Uterus (tissue), 4 donors: ENCODE data around the gene OR2L8. TPM values are rescaled to one million over a fixed set of nuclear protein-coding genes. Genes with fewer than 3 reads are reported as not detected.

Experiments
- DNase-seq, 2 donors: peaks; one replicate each; pipeline ENCODE4 v3.0.0-alpha.2; 2019 to 2020
- H3K27ac ChIP-seq, 2 donors: fragments of 200-600 bp; sonication (generic); 1 replicate in 1 of 2; 2 replicates in 1 of 2; pipeline ENCODE4 v1.5.1; 2016 to 2018
- H3K27me3 ChIP-seq, 2 donors: fragments of 200-600 bp; sonication (generic); one replicate each; pipeline ENCODE4 v1.5.1; 2018 to 2019; ENCODE audit warnings: control low read depth in 1 of 2
- H3K36me3 ChIP-seq, 2 donors: fragments of 200-600 bp; sonication (generic); one replicate each; pipeline ENCODE4 v1.5.1; 2019; ENCODE audit warnings: control low read depth in 1 of 2
- H3K4me1 ChIP-seq, 2 donors: fragments of 200-600 bp; sonication (generic); one replicate each; pipeline ENCODE4 v1.5.1; 2018 to 2019; ENCODE audit warnings: control low read depth in 1 of 2
- H3K4me3 ChIP-seq, 2 donors: fragments of 200-600 bp; sonication (generic); 1 replicate in 1 of 2; 2 replicates in 1 of 2; pipeline ENCODE4 v1.5.1; 2018 to 2019; ENCODE audit warnings: mild to moderate bottlenecking in 1 of 2
- H3K9me3 ChIP-seq, 2 donors: fragments of 200-600 bp; sonication (generic); one replicate each; pipeline ENCODE4 v1.5.1; 2019; ENCODE audit warnings: control low read depth in 1 of 2
- CTCF ChIP-seq, 4 experiments: fragments of 200-600 bp in 2 of 4; fragments of 450-650 bp in 2 of 4; sonication (generic) in 2 of 4; IDR thresholded peaks; one replicate each; pipeline ENCODE4 v1.5.1; 2016 to 2019; ENCODE audit warnings: antibody characterized with exemption in 4 of 4, mild to moderate bottlenecking in 2 of 4, moderate library complexity in 1 of 4
- POLR2A ChIP-seq, 2 donors: fragments of 450-650 bp; IDR thresholded peaks; one replicate each; pipeline ENCODE4 v1.6.1; 2016; ENCODE audit warnings: antibody characterized with exemption in 2 of 2, mild to moderate bottlenecking in 1 of 2, moderate library complexity in 1 of 2
- intact Hi-C: fragments of 100-400 bp; cut with DNase I; formaldehyde crosslinking; loops from one replicate; pipeline ENCODE4 v1.15.1; 2023; ENCODE audit warnings: low total_unique reads
- small RNA-seq: library from RNA; depleted of rRNA; stranded (forward); fragments of <200 nt; gene quantifications from one replicate; pipeline ENCODE3, GENCODE V24; 2016
- total RNA-seq, 4 donors: library from RNA; depleted of rRNA in 3 of 4; stranded (reverse); fragments of >200 nt in 3 of 4; gene quantifications; one replicate each; pipeline versions ENCODE4 v1.1.0 to v1.2.4, GENCODE V29; 2014 to 2023
- donor health status: DM: yes; HTN: yes; CAD: no.

OR2L8 gene
- total RNA-seq, 4 donors from 2014 or later = not detected

- intact Hi-C loops = no loop called here
- H3K27ac ChIP-seq = no peak overlapping the region
- no peak overlapping the region for H3K4me3 ChIP-seq
- no peaks in the 10 kb centered on the region for H3K27me3 ChIP-seq
- no peak for DNase-seq
- TF ChIP-seq CTCF (IDR thresholded peaks at IDR 0.05) (no peak), POLR2A (IDR thresholded peaks at IDR 0.05) (no peak)
- H3K9me3 ChIP-seq = no peaks in the 10 kb centered on the region
- H3K36me3 ChIP-seq = no peaks in the 10 kb centered on the region
- H3K4me1 ChIP-seq = no peaks in the 10 kb centered on the region
Measured at GRCh38 chr1:247966532-247967204, 18.0 kb downstream of the OR2L8 start.

DNA sequence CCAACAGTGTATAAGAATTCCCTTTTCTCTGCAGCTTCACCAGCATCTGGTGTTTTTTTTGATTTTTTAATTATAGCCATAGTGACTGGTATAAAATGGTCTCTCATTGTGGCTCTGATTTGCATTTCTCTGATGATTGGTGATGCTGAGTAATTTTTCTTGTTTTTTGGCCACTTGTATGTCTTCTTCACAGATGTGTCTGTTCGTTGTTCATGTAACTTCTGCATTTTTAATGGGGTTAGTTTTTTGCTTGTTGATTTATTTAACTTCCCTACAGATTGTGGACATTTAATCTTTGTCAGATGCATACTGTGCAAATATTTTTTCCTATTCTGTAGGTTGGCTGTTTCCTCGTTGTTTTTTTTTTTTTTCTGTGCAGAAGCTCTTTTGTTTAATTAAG is 44.3 kb downstream of the OR2L8 start:
- Histone ChIP-seq H3K4me1 (no peaks in the 10 kb centered on the region), H3K27ac (no peak overlapping the region), H3K36me3 (no peaks in the 10 kb centered on the region), H3K27me3 (no peaks in the 10 kb centered on the region), H3K9me3 (no peaks in the 10 kb centered on the region), H3K4me3 (no peak overlapping the region)
- no peak for TF ChIP-seq POLR2A (IDR thresholded peaks at IDR 0.05)
- TF ChIP-seq CTCF (IDR thresholded peaks at IDR 0.05) = no peak
- intact Hi-C loops = no loop called here
- no peak for DNase-seq

DNA sequence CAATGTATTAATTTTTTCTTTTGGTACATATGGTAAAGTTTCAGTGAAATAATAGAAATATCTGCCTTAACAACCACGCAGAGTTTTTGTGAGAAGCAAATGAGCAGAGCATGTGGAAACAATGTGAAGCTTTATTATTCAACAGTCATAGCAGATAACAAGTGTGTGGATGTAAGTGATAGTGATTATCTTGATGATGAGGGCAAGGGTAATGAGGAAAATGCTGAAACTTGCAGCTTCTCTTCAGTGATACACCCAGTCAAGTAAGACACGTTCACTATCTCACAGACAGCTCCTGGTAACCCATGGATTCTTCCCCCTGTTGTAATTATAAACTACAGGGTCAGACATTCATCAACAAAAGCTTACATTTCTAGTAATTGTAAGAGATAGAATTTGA is 50.2 kb downstream of the OR2L8 start:
- intact Hi-C loops = no loop called here
- TF ChIP-seq CTCF (IDR thresholded peaks at IDR 0.05) (no peak), POLR2A (IDR thresholded peaks at IDR 0.05) (no peak)
- H3K4me1 ChIP-seq = no peaks in the 10 kb centered on the region
- no peak overlapping the region for H3K27ac ChIP-seq
- no peak for DNase-seq
- no peaks in the 10 kb centered on the region for H3K27me3 ChIP-seq
- no peak overlapping the region for H3K4me3 ChIP-seq
- H3K9me3 ChIP-seq = no peaks in the 10 kb centered on the region
- no peaks in the 10 kb centered on the region for H3K36me3 ChIP-seq

Small RNAs within 50 kb of the gene (small RNA-seq; reads per million reads assigned to genes)
- not detected for gene RF00019

Other genes starting within 250 kb of the OR2L8 start
- gene OR6F1, start 232.2 kb upstream of the OR2L8 start, total RNA-seq = not detected
- gene OR14K1, start 210.2 kb upstream of the OR2L8 start, total RNA-seq = not detected
- gene OR14A2, start 200.7 kb upstream of the OR2L8 start, total RNA-seq = not detected
- not detected for gene OR1C1, start 188.3 kb upstream of the OR2L8 start, total RNA-seq
- not detected for gene OR14A16, start 124.7 kb upstream of the OR2L8 start, total RNA-seq
- gene OR11L1, start 107.0 kb upstream of the OR2L8 start, total RNA-seq = not detected
- gene TRIM58, start 91.7 kb upstream of the OR2L8 start, total RNA-seq = 10 to 100 TPM in 1 of 4 donors, 1 to 10 TPM in 2, under 1 TPM in 1; 0.88 to 10.3 (median 2.1) TPM
- gene OR2W3, start 53.3 kb upstream of the OR2L8 start, total RNA-seq = under 1 TPM in 1 of 4 donors, not detected in 3; 0.49 TPM
- gene OR2T8, start 28.6 kb upstream of the OR2L8 start, total RNA-seq = under 1 TPM in 1 of 4 donors, not detected in 3; 0.40 TPM
- not detected for gene OR2AJ1, start 24.0 kb upstream of the OR2L8 start, total RNA-seq
- not detected for gene OR2AK2, start 16.4 kb downstream of the OR2L8 start, total RNA-seq
- under 1 TPM in 1 of 4 donors, not detected in 3; 0.14 TPM for gene OR2L5, start 64.8 kb downstream of the OR2L8 start, total RNA-seq
- gene OR2L2, start 81.2 kb downstream of the OR2L8 start, total RNA-seq = under 1 TPM in 1 of 4 donors, not detected in 3; 0.30 TPM
- gene OR2L3, start 98.0 kb downstream of the OR2L8 start, total RNA-seq = under 1 TPM in 1 of 4 donors, not detected in 3; 0.15 TPM
- under 1 TPM in 1 of 4 donors, not detected in 3; 0.21 TPM for gene OR2L13, start 146.3 kb downstream of the OR2L8 start, total RNA-seq
- not detected for gene OR2M5, start 196.3 kb downstream of the OR2L8 start, total RNA-seq
- not detected for gene OR2M2, start 226.0 kb downstream of the OR2L8 start, total RNA-seq
- under 1 TPM in 1 of 4 donors, not detected in 3; under 0.01 TPM for gene OR2M3, start 248.4 kb downstream of the OR2L8 start, total RNA-seq